Neural cell (in vitro differentiated cells): ENCODE measurements around the gene GRID1. TPM values are rescaled to one million over a fixed set of nuclear protein-coding genes. Genes with fewer than 3 reads are reported as not detected.

Experiments
- H2AFZ ChIP-seq: fragments of 200-600, 300-800 bp; sonication (generic), shearing (Covaris generic); 2 replicates; pipeline ENCODE4 v1.6.0; 2014; ENCODE audit warnings: low read depth, mild to moderate bottlenecking, antibody characterized with exemption, low read length, moderate library complexity
- H3F3A ChIP-seq: fragments of 200-600 bp; shearing (Covaris generic); 2 replicates; pipeline ENCODE4 v1.6.1; 2016; ENCODE audit warnings: mild to moderate bottlenecking, moderate library complexity, mixed read lengths, antibody characterized with exemption, low read length; ENCODE audit not compliant: insufficient read depth, poor library complexity, severe bottlenecking
- H3K27ac ChIP-seq: fragments of 200-600, 300-800 bp; sonication (generic), shearing (Covaris generic); 2 replicates; pipeline ENCODE4 v1.5.1; 2014; ENCODE audit warnings: mild to moderate bottlenecking, low read length, moderate library complexity
- H3K27me3 ChIP-seq: fragments of 300-800, 200-600 bp; sonication (generic), shearing (Covaris generic); 2 replicates; pipeline ENCODE4 v1.6.0; 2014; ENCODE audit warnings: mild to moderate bottlenecking, low read depth, low read length, moderate library complexity; ENCODE audit not compliant: insufficient read depth
- H3K36me3 ChIP-seq: fragments of 300-800, 200-600 bp; sonication (generic), shearing (Covaris generic); 2 replicates; pipeline ENCODE4 v1.5.1; 2014; ENCODE audit warnings: mild to moderate bottlenecking, antibody characterized with exemption, low read length, moderate library complexity; ENCODE audit not compliant: insufficient read depth
- H3K4me2 ChIP-seq: fragments of 300-800, 200-600 bp; sonication (generic), shearing (Covaris generic); 2 replicates; pipeline ENCODE4 v1.6.0; 2014; ENCODE audit warnings: mild to moderate bottlenecking, low read length
- H3K4me3 ChIP-seq: fragments of 300-800, 200-600 bp; sonication (generic), shearing (Covaris generic); 2 replicates; pipeline ENCODE4 v1.5.1; 2014; ENCODE audit warnings: mild to moderate bottlenecking, low read length, moderate library complexity
- H3K79me2 ChIP-seq: fragments of 200-600 bp; shearing (Covaris generic); replicated peaks from 2 replicates; pipeline ENCODE4 v1.6.0; 2014; ENCODE audit warnings: mild to moderate bottlenecking, low read length, moderate library complexity; ENCODE audit not compliant: insufficient read depth
- H3K9ac ChIP-seq: fragments of 300-800, 200-600 bp; sonication (generic), shearing (Covaris generic); 2 replicates; pipeline ENCODE4 v1.6.1; 2016; ENCODE audit warnings: mild to moderate bottlenecking, low read length, mixed read lengths
- H3K9me2 ChIP-seq: fragments of 200-600 bp; shearing (Covaris generic); 2 replicates; pipeline ENCODE4 v1.6.1; 2016; ENCODE audit warnings: mild to moderate bottlenecking, low read length, mixed read lengths; ENCODE audit not compliant: insufficient read depth
- H3K9me3 ChIP-seq: fragments of 200-600, 300-800 bp; sonication (generic), shearing (Covaris generic); 2 replicates; pipeline ENCODE4 v1.6.1; 2016; ENCODE audit warnings: mild to moderate bottlenecking, mixed run types, low read length, moderate library complexity, mixed read lengths
- H4K20me1 ChIP-seq: fragments of 200-600 bp; shearing (Covaris generic); 2 replicates; pipeline ENCODE4 v1.6.1; 2016; ENCODE audit warnings: mild to moderate bottlenecking, mixed run types; ENCODE audit not compliant: insufficient read depth
- CTCF ChIP-seq: fragments of 450-650 bp; IDR thresholded peaks from 2 replicates; pipeline ENCODE4 v1.5.1; 2014; ENCODE audit warnings: antibody characterized with exemption, mild to moderate bottlenecking, moderate library complexity; ENCODE audit not compliant: poor library complexity, severe bottlenecking
- EP300 ChIP-seq: fragments of 450-650 bp; conservative IDR thresholded peaks from 2 replicates; pipeline ENCODE4 v1.6.1; 2014; ENCODE audit warnings: antibody characterized with exemption, mild to moderate bottlenecking, moderate library complexity; ENCODE audit not compliant: poor library complexity, severe bottlenecking
- EZH2 ChIP-seq: fragments of 200-600, 300-800 bp; shearing (Covaris generic), sonication (generic); IDR thresholded peaks from 2 replicates; pipeline ENCODE4 v1.6.1; 2014; ENCODE audit warnings: antibody characterized with exemption, low read length, borderline replicate concordance, mild to moderate bottlenecking; ENCODE audit not compliant: insufficient read depth, poor library complexity, severe bottlenecking
- MXI1 ChIP-seq: fragments of 450-650 bp; conservative IDR thresholded peaks from 2 replicates; pipeline ENCODE4 v1.6.1; 2014; ENCODE audit warnings: antibody characterized with exemption, mild to moderate bottlenecking; ENCODE audit not compliant: poor library complexity, severe bottlenecking
- RAD21 ChIP-seq: fragments of 450-650 bp; conservative IDR thresholded peaks from 2 replicates; pipeline ENCODE4 v1.6.1; 2014; ENCODE audit warnings: antibody characterized with exemption, mild to moderate bottlenecking, moderate library complexity
- SMC3 ChIP-seq: fragments of 450-650 bp; conservative IDR thresholded peaks from 2 replicates; pipeline ENCODE4 v1.6.1; 2014; ENCODE audit warnings: antibody characterized with exemption, mild to moderate bottlenecking, moderate library complexity; ENCODE audit not compliant: poor library complexity
- TAF1 ChIP-seq: IDR thresholded peaks from 2 replicates; pipeline ENCODE4 v1.6.1; 2012; ENCODE audit warnings: low read depth
- polyA plus RNA-seq: library from polyadenylated mRNA; depleted of rRNA; stranded (reverse); fragments of >200 nt; gene quantifications from 2 replicates; pipeline ENCODE4 v1.2.3, GENCODE V29; 2014
- TF ChIP-seq, protein P1 (sequence below): IDR thresholded peaks from 2 replicates; pipeline ENCODE4 v1.6.1; 2012; ENCODE audit warnings: borderline replicate concordance

Gene GRID1
- polyA plus RNA-seq, 1 donor from 2014 or later: 7.3 TPM

DNA sequence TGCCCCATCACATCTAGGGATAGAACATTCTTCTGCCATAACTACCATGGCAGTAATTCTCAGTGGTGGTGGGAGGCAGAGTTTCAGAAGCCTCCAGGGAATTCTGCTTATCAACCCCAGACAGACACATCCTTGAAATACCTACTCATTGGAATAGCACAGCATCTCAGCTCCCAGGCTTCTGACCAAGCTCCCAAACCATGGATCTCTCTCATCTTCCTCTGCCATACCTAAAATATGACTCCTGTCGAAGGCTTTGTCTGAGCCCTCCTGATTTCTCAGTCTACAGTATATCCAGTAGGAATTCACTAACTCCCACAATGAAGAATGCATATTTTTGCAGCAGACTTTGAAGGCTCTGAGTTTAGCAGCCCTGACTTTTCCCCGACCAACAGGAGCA, 687.5 kb downstream of the GRID1 start:
- Histone ChIP-seq H2AFZ (no peak overlapping the region), H3K9ac (no peak overlapping the region), H3K27ac (no peak overlapping the region), H3K27me3 (no peaks in the 10 kb centered on the region), H3K36me3 (no peaks in the 10 kb centered on the region), H3K4me3 (no peak overlapping the region), H3K4me2 (no peak overlapping the region), H3K9me3 (no peaks in the 10 kb centered on the region), H4K20me1 (no peaks in the 10 kb centered on the region), H3K9me2 (no peaks in the 10 kb centered on the region), H3F3A (no peaks in the 10 kb centered on the region), H3K79me2 (no peaks in the 10 kb centered on the region)
- no peak for TF ChIP-seq EZH2
- TF ChIP-seq CTCF: no peak
- TF ChIP-seq, protein P1, sequence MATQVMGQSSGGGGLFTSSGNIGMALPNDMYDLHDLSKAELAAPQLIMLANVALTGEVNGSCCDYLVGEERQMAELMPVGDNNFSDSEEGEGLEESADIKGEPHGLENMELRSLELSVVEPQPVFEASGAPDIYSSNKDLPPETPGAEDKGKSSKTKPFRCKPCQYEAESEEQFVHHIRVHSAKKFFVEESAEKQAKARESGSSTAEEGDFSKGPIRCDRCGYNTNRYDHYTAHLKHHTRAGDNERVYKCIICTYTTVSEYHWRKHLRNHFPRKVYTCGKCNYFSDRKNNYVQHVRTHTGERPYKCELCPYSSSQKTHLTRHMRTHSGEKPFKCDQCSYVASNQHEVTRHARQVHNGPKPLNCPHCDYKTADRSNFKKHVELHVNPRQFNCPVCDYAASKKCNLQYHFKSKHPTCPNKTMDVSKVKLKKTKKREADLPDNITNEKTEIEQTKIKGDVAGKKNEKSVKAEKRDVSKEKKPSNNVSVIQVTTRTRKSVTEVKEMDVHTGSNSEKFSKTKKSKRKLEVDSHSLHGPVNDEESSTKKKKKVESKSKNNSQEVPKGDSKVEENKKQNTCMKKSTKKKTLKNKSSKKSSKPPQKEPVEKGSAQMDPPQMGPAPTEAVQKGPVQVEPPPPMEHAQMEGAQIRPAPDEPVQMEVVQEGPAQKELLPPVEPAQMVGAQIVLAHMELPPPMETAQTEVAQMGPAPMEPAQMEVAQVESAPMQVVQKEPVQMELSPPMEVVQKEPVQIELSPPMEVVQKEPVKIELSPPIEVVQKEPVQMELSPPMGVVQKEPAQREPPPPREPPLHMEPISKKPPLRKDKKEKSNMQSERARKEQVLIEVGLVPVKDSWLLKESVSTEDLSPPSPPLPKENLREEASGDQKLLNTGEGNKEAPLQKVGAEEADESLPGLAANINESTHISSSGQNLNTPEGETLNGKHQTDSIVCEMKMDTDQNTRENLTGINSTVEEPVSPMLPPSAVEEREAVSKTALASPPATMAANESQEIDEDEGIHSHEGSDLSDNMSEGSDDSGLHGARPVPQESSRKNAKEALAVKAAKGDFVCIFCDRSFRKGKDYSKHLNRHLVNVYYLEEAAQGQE: no peak
- TF ChIP-seq MXI1: no peak
- no peak for TF ChIP-seq TAF1
- no peak for TF ChIP-seq EP300

GRCh38 chr10:85674851-85675250, 691.7 kb downstream of the GRID1 start:
- Histone ChIP-seq H3K27ac (no peak overlapping the region), H3K27me3 (no peaks in the 10 kb centered on the region), H3K9me2 (no peaks in the 10 kb centered on the region), H3K36me3 (no peaks in the 10 kb centered on the region), H2AFZ (no peak overlapping the region), H3K79me2 (no peaks in the 10 kb centered on the region), H3K9ac (no peak overlapping the region), H4K20me1 (no peaks in the 10 kb centered on the region), H3K9me3 (peaks cover 12% of the 10 kb centered on the region), H3F3A (no peaks in the 10 kb centered on the region), H3K4me2 (no peak overlapping the region), H3K4me3 (no peak overlapping the region)
- TF ChIP-seq SMC3 (no peak), EP300 (no peak), RAD21 (no peak), TAF1 (no peak)
- TF ChIP-seq, protein P1: no peak
